ENCODE results near the gene SIRT2.
A peak's percentile ranks its signal among the peaks of the same experiment; 100 is the strongest.
"Not testable (repeated sequence)": the region's sequence is repeated elsewhere in the genome, so short reads cannot be mapped to it uniquely, and the experiment has no call there.

The SIRT2 gene

GRCh38 chr19:38834104-38834490 is 65.3 kb downstream of the SIRT2 start:
- FAIRE-seq (no peak), DNase-seq (ENCODE audit: insufficient read length, low spot score) (no peak)

GRCh38 chr19:38833092-38833425 is 66.4 kb downstream of the SIRT2 start:
- DNase-seq (ENCODE audit: insufficient read length, low spot score) (no peak), FAIRE-seq (no peak)

GRCh38 chr19:38831142-38831605 is 68.2 kb downstream of the SIRT2 start:
- FAIRE-seq (no peak), DNase-seq (ENCODE audit: insufficient read length, low spot score) (peak; percentile 71)

GRCh38 chr19:38830039-38830733 is 69.2 kb downstream of the SIRT2 start:
- DNase-seq (ENCODE audit: insufficient read length, low spot score) (no peak), FAIRE-seq (no peak)

- DNase-seq (ENCODE audit: insufficient read length, low spot score); FAIRE-seq: not testable (repeated sequence)
Measured at GRCh38 chr19:38829203-38829602, 70.2 kb downstream of the SIRT2 start.

Data from GM19239 (cell line).